ENCODE measurements around the gene HIP1. TPM values are rescaled to one million over a fixed set of nuclear protein-coding genes. Genes with fewer than 3 reads are reported as not detected.
"Not testable (repeated sequence)": the region's sequence is repeated elsewhere in the genome, so short reads cannot be mapped to it uniquely, and the experiment has no call there.

The HIP1 gene
- total RNA-seq, 1 experiment from 2014 or later, result 10.7 TPM

DNA sequence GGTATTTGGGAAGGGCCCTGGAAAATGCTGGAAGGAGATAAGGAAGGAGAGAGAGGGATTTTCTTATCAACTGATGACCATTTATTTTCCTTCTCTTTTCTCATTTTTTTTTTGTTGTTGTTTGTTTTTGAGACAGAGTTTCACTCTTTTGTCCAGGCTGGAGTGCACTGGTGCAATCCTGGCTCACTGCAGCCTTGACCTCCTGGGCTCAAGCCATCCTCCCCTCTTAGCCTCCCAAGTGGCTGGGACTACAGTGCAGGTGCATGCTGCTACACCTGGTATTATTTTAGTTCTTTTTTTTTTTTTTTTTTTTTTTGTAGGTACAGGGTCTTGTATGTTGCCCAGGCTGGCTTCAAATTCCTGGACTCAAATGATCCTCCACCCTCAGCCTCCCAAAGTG is 52.2 kb downstream of the HIP1 start:
- no peaks in the 10 kb centered on the region for H3K4me1 Mint-ChIP-seq (ENCODE audit: low read depth, unreplicated experiment)
- no peak overlapping the region for H3K4me3 Mint-ChIP-seq (ENCODE audit: low read depth, unreplicated experiment)
- no peaks in the 10 kb centered on the region for H3K9me3 Mint-ChIP-seq (ENCODE audit: low read depth, unreplicated experiment)
- no TSS peak for BruUV-seq (replicated peaks)
- H3K27ac Mint-ChIP-seq (ENCODE audit: unreplicated experiment), result no peak overlapping the region
- H3K27me3 Mint-ChIP-seq (ENCODE audit: unreplicated experiment), result no peaks in the 10 kb centered on the region
- TF ChIP-seq, protein P1, sequence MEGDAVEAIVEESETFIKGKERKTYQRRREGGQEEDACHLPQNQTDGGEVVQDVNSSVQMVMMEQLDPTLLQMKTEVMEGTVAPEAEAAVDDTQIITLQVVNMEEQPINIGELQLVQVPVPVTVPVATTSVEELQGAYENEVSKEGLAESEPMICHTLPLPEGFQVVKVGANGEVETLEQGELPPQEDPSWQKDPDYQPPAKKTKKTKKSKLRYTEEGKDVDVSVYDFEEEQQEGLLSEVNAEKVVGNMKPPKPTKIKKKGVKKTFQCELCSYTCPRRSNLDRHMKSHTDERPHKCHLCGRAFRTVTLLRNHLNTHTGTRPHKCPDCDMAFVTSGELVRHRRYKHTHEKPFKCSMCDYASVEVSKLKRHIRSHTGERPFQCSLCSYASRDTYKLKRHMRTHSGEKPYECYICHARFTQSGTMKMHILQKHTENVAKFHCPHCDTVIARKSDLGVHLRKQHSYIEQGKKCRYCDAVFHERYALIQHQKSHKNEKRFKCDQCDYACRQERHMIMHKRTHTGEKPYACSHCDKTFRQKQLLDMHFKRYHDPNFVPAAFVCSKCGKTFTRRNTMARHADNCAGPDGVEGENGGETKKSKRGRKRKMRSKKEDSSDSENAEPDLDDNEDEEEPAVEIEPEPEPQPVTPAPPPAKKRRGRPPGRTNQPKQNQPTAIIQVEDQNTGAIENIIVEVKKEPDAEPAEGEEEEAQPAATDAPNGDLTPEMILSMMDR (IDR thresholded peaks at IDR 0.05; ENCODE audit: unreplicated experiment), result no peak
- H3K36me3 Mint-ChIP-seq (ENCODE audit: insufficient read depth, unreplicated experiment), result no peaks in the 10 kb centered on the region
- intact Hi-C loops (cut with micrococcal nuclease; ENCODE audit: unreplicated experiment), result no loop called here
- DNase-seq, result no peak
- CTCF ChIA-PET, result no interaction called here

DNA sequence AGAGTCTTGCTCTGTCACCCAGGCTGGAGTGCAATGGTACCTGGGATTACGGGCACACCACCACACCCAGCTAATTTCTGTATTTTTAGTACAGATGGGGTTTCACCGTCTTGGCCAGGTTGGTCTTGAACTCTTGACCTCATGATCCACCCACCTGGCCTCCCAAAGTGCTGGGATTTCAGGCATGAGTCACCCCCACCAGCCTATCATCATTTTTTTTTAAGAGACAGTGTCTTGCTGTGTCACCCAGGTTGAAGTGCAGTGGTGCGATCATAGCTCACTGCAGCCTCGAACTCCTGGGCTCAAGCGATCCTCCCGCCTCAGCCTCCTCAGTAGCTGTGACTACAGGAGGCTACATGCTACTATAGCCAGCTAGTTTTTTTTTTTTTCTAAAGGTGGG is 56.7 kb downstream of the HIP1 start:
- DNase-seq; H3K4me1 Mint-ChIP-seq (ENCODE audit: low read depth, unreplicated experiment); BruUV-seq (replicated peaks); intact Hi-C loops (cut with micrococcal nuclease; ENCODE audit: unreplicated experiment); H3K9me3 Mint-ChIP-seq (ENCODE audit: low read depth, unreplicated experiment); H3K4me3 Mint-ChIP-seq (ENCODE audit: low read depth, unreplicated experiment); H3K27me3 Mint-ChIP-seq (ENCODE audit: unreplicated experiment); H3K36me3 Mint-ChIP-seq (ENCODE audit: insufficient read depth, unreplicated experiment); H3K27ac Mint-ChIP-seq (ENCODE audit: unreplicated experiment): not testable (repeated sequence)
- CTCF ChIA-PET, result interaction anchor here (0.6 to 0.7 kb wide), 2 partner anchors 74 to 124 kb away, joined by 3 to 4 read pairs; no protein-coding TSS in a partner anchor

DNA sequence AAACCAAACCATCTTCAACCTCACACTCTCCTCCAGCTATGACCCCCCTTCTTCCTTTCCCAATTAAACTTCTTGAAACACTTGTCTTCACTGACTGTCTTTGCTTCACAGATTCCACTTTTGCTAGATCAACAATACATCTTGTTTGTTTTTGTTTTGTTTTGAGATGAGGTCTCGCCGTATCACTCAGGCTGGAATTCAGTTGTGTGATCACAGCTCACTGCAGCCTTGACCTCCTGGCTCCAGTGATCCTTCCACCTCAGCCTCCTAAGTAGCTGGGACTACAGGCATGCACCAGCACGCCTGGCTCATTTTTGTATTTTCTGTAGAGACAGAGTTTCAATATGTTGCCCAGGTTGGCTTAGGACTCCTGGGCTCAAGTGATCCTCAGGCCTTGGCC is 59.7 kb downstream of the HIP1 start:
- CTCF ChIA-PET, result no interaction called here
- H3K4me1 Mint-ChIP-seq (ENCODE audit: low read depth, unreplicated experiment), result peaks cover 19% of the 10 kb centered on the region

DNA sequence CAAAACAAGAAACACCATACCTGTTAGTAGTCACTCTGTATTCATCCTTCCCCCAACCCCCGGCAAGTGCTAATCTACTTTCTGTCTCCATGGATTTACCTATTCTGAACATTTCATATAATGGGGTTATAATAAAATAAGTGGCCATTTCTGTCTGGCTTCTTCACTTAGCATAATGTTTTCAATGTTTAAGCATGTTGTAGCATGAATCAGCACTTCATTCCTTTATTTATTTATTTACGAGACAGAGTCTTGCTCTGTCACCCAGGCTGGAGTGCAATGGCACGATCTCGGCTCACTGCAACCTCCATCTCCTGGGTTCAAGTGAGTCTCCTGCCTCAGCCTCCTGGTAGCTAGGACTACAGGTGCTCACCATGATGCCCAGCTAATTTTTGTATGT is 69.2 kb downstream of the HIP1 start:
- Mint-ChIP-seq H3K27ac (ENCODE audit: unreplicated experiment) (no peak overlapping the region), H3K27me3 (ENCODE audit: unreplicated experiment) (no peaks in the 10 kb centered on the region), H3K4me3 (ENCODE audit: low read depth, unreplicated experiment) (no peak overlapping the region), H3K9me3 (ENCODE audit: low read depth, unreplicated experiment) (no peaks in the 10 kb centered on the region), H3K36me3 (ENCODE audit: insufficient read depth, unreplicated experiment) (no peaks in the 10 kb centered on the region), H3K4me1 (ENCODE audit: low read depth, unreplicated experiment) (peaks cover 2% of the 10 kb centered on the region)
- TF ChIP-seq, protein P1 (IDR thresholded peaks at IDR 0.05; ENCODE audit: unreplicated experiment), result no peak
- DNase-seq, result no peak
- no TSS peak for BruUV-seq (replicated peaks)
- CTCF ChIA-PET, result no interaction called here
- intact Hi-C loops (cut with micrococcal nuclease; ENCODE audit: unreplicated experiment), result no loop called here

More for the DNA sequence above, 59.7 kb downstream of the HIP1 start:
- no peak overlapping the region for H3K4me3 Mint-ChIP-seq (ENCODE audit: low read depth, unreplicated experiment)
- no peaks in the 10 kb centered on the region for H3K36me3 Mint-ChIP-seq (ENCODE audit: insufficient read depth, unreplicated experiment)
- no TSS peak for BruUV-seq (replicated peaks)
- no peak overlapping the region for H3K27ac Mint-ChIP-seq (ENCODE audit: unreplicated experiment)
- H3K9me3 Mint-ChIP-seq (ENCODE audit: low read depth, unreplicated experiment), result peaks cover 2% of the 10 kb centered on the region
- no peaks in the 10 kb centered on the region for H3K27me3 Mint-ChIP-seq (ENCODE audit: unreplicated experiment)
- DNase-seq, result no peak
- intact Hi-C loops (cut with micrococcal nuclease; ENCODE audit: unreplicated experiment), result no loop called here
- TF ChIP-seq, protein P1 (IDR thresholded peaks at IDR 0.05; ENCODE audit: unreplicated experiment), result no peak

DNA sequence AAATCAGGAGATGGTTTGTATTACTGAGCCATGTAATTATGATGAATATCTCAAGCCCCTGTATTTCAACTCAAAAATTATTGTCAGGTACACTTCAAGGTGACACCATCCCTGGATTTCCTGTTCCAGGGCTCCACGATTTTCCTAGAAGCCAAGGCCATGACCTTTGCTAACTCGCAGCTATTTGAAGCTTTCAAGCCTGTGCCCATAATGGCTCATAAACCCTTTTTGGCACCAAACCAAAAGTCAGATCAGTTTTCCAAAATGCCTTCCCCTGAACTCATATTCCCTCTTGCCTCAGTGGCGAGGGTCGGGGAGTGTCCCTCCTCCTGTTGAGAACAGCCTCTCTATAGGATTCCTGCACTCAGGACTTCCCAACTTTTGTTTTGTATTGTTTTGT is 70.8 kb downstream of the HIP1 start:
- Mint-ChIP-seq H3K4me1 (ENCODE audit: low read depth, unreplicated experiment) (no peaks in the 10 kb centered on the region), H3K4me3 (ENCODE audit: low read depth, unreplicated experiment) (no peak overlapping the region), H3K27me3 (ENCODE audit: unreplicated experiment) (no peaks in the 10 kb centered on the region), H3K9me3 (ENCODE audit: low read depth, unreplicated experiment) (no peaks in the 10 kb centered on the region), H3K27ac (ENCODE audit: unreplicated experiment) (no peak overlapping the region), H3K36me3 (ENCODE audit: insufficient read depth, unreplicated experiment) (no peaks in the 10 kb centered on the region)
- no TSS peak for BruUV-seq (replicated peaks)
- intact Hi-C loops (cut with micrococcal nuclease; ENCODE audit: unreplicated experiment), result no loop called here
- CTCF ChIA-PET, result no interaction called here
- TF ChIP-seq, protein P1 (IDR thresholded peaks at IDR 0.05; ENCODE audit: unreplicated experiment), result no peak
- DNase-seq, result no peak
